Bone marrow (tissue), 2 donors: ENCODE measurements around the gene AKAP7.
"Not testable (repeated sequence)": the region's sequence is repeated elsewhere in the genome, so short reads cannot be mapped to it uniquely, and the experiment has no call there.

ENCODE experiments used
- DNase-seq, 2 donors: peaks; one replicate each; lab custom pipeline; 2025; lab: John Stamatoyannopoulos, UW

AKAP7 gene

DNA sequence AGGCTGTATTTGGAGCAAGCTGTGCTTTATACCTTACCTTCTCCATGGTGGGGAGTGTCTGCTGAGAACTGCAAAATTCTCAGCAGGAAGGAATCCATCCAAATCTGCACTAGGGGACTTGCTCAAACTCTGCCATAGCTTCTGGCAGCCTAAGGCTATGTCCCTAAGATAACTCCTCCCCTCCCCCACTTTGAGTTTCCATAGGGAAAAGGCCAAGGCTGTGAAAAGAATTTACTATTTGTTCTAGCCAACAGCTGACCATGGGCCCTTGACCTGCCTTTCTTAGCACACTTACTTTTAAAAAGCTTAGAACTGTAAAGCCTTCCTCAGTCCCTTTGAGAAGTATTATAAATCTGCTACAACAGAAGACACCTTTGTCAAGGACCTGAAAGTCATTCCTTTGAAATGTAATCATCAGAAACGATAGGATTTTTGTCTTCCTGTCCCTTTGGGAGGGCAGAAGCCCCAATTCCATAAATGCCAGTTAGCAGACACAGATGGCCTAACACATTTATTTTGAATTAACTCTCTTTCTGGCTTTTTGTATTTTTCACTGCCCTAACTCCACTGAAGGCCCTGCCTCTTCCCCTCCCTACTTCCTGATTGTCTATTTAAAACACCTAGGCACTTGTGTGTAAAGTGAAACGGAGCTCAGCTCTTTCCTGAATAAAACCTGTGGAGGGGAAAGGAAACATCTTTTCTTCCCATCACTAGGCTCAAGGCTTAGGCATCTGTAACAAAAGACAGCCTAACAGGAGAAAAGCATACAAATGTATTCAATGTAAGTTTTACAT lies 157.1 kb downstream of the AKAP7 start:
- no peak for DNase-seq

DNA sequence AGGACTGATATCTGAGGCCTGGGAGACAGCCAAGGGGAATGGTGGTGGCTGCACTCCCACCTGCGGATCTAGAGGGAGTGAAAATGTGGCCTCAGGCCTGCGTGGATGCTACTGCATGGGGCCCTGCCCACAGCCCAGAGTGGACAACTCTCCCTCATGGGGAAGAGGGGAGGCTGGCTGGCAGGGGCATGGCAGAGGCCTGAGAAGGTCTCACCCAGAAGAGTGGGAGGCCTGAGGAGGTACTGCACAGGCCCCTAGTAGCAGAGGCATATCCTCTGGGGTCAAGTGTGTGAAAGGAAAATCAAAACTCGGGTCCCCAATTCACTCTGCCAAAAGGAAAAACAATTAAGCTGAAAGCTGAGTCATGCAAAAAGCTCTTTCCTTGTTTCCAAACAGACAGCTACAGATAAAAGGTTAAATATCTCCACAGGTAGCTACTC lies 158.2 kb downstream of the AKAP7 start:
- DNase-seq, result no peak

DNA sequence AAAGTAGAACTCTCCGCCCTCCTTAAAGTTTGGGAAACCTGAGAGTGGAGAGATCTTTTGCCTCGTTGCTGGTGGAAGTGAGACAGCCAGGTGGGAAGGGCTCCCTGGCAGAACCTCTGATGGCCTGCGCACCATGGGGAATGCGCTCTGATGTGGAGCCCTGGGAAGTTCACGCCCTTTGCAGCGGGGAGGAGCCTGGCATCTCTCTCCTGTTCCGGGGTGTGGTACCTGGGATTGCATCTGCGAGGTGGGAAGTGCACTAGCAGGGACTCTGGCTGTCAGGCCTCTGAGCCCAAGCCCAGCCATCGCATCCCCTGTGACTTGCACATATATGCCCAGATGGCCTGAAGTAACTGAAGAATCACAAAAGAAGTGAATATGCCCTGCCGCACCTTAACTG lies 159.8 kb downstream of the AKAP7 start:
- no peak for DNase-seq

DNA sequence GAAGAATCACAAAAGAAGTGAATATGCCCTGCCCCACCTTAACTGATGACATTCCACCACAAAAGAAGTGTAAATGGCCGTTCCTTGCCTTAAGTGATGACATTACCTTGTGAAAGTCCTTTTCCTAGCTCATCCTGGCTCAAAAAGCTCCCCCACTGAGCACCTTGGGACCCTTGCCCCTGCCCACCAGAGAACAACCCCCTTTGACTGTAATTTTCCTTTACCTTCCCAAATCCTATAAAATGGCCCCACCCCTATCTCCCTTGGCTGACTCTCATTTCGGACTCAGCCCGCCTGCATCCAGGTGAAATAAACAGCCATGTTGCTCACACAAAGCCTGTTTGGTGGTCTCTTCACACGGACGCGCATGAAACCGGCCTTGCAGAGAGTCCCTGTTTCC lies 165.6 kb downstream of the AKAP7 start:
- DNase-seq, result not testable (repeated sequence)

DNA sequence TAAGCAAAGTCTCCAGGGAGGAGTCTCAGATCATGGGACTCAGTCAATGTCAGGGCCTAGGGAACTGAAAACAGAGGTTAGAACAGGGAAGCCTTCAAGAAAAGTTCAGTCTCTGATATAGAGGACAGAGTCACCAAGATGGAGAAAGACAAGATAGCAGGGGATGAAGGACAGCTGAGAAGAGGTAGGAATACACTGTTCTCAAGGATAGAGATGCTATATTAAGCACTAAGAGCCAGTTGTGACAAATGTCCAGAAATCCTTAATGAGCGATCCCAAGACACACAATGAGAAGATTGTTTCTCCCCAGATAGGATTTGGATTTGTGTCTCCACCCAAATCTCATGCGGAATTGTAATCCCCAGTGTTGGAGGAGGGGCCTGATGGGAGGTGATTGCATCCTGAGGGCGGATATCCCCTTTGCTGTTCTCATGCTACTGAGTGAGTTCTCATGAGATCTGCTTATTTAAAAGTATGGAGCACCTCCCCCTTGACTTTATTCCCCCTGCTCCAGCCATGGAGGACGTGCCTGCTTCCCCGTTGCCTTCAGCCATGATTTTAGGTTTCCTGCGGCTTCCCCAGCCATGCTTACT lies 168.2 kb downstream of the AKAP7 start:
- no peak for DNase-seq

DNA sequence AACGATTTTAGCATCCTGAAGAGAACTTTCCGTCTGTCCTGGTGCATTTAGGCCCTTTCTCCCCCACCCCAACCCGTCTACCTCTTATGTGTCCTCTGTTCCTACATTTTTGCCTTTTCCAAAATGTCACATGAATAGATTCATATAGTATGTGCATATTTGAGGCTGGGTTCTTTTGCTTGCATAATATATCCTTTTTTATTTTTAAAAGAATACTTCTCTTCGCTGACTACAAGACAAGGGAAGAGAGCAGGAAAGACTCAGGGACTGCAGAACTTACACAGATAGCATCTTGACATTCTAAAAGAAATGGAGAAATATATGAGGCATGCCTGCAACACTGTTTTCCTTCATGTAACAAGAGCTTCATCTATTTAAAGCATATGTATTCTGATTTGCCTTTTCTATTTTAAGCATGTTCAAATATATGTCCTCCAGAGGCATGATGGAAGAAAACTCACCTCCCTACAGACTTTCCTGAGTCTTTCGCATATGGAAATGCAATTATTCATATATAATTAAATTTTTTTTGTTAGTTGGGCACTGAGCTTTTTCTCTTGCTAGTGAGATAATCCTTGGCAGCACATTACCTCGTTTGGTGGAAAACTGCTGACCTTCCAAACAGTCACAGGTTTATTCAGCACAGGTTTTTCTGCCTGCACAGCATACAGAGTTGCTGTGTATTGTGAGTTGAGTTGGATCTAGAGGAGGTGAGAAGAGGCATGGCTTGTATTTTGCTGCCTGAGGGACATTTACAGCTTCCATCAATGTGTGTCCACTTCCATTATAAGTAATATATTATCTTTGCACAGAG lies 170.0 kb downstream of the AKAP7 start:
- DNase-seq, result no peak

DNA sequence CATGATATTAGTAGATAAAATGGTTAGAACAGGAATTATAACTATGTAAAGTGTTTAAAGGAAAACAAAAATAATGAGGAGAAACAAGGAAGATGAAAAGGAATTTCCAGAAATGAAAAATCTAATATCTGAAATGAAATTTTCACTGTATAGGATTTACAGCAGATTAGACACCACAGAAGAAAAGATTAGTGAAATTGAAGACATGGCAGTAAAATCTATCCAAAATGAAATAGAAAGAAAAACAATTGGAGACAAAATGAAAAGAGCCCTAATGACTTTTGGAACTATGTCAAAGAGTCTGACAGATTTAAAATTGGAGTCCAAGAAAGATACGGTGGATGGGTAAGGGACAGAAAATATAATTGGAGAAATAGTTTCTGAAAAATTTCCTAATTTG lies 174.2 kb downstream of the AKAP7 start:
- no peak for DNase-seq

DNA sequence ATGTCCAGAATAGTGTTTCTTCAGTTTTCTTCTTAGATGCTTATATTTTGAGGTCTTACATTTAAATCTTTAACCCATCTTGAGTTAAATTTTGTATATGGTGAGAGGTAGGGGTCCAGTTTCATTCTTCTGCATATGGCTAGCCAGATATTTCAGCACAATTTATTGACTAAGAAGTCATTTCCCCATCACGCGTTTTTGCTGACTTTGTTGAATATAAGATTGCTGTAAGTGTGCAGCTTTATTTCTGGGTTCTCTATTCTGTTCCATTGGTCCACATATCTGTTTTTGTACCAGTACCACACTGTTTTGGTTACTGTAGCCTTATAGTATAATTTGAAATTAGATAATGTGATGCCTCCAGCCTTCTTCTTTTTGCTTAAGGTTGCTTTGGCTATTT lies 179.6 kb downstream of the AKAP7 start:
- no peak for DNase-seq

DNA sequence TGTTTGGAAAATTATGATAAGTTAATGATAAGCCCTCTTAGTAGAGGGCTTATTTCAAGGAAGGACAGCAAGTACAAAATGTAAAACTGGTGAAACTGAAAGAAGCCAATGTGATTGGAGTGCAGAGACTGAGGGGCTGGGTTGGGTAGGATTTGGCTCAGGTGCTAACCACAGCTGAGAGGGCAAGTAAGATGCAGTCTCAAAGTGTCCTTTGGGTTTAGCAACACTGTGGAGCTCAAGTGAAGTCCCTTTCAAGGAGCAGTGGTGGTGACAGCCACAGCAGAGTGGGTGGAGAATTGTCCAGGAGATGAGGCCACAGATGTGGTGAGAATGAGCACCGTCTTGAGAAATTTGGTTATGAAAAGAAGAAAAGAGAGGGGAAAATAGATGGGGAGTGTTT lies 181.4 kb downstream of the AKAP7 start:
- no peak for DNase-seq

DNA sequence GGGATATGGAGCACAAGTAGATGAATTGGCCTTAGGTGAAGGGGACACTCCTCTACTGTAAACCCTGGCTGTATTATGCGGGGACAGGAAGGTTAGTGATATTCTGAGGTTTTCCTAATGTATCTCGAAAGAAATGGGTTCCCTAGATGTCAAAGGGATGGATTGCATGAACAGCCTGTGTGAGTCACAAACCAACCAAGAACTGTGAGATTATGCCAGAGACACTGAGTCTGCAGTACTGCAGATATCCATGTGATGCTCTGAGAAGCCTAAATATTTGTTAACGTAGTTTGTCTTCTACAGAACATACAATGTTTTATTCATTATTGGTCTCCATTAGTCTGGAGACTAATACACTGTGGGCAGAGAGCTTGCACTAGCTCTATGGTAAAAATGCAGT lies 182.2 kb downstream of the AKAP7 start:
- DNase-seq, result no peak

DNA sequence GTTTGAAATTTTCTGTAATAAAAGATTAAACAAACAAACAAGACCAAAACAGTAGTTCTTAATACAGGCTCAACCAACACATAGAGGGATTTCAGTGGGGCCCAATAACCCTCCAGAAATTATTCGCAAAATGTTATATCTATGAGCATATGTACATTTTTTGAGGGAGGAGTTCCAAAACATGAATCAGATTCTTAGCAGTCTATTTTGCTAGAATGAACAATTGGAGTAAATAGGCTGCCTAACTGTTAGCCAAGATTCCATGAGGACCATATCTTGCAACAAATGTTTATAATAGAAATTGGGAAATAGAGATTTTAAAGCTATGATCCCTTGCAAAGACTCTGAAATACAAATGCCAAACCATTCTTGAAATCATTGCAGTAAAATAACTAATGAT lies 186.3 kb downstream of the AKAP7 start:
- no peak for DNase-seq

DNA sequence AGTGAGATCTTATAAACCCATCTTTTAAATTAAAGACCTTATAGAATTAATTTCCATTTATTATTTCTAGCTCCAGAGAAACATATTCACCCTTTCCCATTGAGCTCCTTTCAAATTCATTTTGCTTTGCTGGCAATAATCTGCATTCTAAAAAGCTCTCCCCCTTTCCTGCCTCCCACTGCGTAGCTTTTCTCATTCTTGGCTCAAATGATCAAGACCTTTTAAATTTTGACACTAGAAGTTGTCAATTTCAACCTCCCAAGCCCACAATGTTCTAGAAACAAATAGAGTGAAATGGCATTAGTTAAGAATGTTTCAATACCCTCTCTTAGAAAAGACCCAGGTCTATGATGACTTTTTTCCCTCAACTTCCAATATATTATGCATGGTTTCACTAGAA lies 186.9 kb downstream of the AKAP7 start:
- no peak for DNase-seq

DNA sequence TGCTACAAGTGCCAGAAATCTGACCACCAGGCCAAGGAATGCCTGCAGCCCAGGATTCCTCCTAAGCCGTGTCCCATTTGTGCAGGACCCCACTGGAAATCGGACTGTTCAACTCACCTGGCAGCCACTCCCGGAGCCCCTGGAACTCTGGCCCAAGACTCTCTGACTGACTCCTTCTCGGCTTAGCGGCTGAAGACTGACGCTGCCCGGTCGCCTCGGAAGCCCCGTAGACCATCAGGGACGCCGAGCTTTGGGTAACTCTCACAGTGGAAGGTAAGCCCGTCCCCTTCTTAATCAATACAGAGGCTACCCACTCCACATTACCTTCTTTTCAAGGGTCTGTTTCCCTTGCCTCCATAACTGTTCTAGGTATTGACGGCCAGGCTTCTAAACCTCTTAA lies 190.4 kb downstream of the AKAP7 start:
- DNase-seq, result not testable (repeated sequence)

DNA sequence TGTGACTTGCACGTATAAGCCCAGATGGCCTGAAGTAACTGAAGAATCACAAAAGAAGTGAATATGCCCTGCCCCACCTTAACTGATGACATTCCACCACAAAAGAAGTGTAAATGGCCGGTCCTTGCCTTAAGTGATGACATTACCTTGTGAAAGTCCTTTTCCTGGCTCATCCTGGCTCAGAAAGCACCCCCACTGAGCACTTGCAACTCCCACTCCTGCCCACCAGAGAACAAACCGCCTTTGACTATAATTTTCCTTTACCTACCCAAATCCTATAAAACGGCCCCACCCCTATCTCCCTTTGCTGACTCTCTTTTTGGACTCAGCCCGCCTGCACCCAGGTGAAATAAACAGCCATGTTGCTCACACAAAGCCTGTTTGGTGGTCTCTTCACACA lies 193.5 kb downstream of the AKAP7 start:
- not testable (repeated sequence) for DNase-seq

DNA sequence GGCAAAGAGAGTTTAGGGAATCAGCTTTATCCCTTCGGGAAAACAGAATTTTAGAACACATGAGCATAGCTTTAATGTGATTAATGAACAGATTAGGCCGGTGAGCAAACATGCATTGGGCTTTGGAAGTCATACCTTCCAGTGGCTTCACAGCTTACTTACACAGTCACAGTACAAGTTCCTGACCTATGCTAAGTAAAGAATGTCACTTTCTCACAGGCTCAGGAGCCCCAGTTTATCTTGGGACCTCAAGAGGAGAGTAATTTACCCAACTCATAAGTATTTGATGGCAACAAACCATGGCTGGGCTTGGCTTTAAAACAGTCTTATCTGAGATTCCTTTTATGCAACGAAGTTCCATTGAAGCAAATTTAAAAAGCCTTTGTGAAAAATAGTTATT lies 195.9 kb downstream of the AKAP7 start:
- DNase-seq, result no peak

DNA sequence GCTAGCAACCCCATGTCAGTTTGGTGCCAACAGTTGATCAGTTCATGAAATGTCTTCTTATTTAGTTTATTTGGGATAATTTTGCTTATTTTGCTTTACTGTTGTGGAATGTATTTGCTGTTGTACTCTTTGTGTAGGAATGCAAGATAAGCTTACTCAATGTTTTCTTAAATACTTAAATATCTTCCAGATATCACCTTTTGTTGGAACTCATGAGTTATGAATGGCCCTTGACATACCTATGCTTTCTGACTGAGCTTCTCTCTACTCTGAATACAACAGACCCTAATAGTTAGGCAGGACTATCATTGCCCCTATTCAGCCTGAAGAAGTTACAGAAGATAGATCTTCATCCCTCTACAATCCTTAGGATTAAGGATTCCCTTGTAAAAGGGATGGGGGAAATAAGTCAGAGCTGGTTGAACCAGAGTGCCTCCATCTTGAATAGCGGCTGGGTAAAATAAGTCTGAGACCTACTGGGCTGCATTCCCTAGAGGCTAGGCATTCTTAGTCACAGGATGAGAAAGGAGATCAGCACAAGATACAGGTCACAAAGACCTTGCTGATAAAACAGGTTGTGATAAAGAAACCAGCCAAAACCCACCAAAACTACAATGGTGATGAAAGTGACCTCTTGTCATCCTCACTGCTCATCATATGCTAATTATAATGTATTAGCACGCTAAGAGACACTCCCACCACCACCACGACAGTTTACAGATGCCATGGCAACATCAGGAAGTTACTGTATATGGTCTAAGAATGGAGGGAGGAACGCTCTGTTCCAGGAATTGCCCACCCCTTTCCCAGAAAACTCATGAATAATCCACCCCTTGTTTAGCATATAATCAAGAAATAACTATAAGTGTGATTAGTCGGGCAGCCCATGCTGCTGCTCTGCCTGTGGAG lies 196.9 kb downstream of the AKAP7 start:
- no peak for DNase-seq
